ENCODE results near the gene GRAMD1B. TPM values are rescaled to one million over a fixed set of nuclear protein-coding genes. Genes with fewer than 3 reads are reported as not detected.

Gene GRAMD1B
- total RNA-seq, 1 donor from 2014 or later = 8.8 TPM

- no peak for DNase-seq (ENCODE audit: low read depth)
- H3K36me3 ChIP-seq (ENCODE audit: control insufficient read depth, insufficient read depth, low read length) = no peaks in the 10 kb centered on the region
- no peak overlapping the region for H3K4me3 ChIP-seq (ENCODE audit: low read depth, low read length)
- peaks cover 2% of the 10 kb centered on the region for H3K27me3 ChIP-seq (ENCODE audit: control insufficient read depth, insufficient read depth, low read length)
- TF ChIP-seq, protein P1, sequence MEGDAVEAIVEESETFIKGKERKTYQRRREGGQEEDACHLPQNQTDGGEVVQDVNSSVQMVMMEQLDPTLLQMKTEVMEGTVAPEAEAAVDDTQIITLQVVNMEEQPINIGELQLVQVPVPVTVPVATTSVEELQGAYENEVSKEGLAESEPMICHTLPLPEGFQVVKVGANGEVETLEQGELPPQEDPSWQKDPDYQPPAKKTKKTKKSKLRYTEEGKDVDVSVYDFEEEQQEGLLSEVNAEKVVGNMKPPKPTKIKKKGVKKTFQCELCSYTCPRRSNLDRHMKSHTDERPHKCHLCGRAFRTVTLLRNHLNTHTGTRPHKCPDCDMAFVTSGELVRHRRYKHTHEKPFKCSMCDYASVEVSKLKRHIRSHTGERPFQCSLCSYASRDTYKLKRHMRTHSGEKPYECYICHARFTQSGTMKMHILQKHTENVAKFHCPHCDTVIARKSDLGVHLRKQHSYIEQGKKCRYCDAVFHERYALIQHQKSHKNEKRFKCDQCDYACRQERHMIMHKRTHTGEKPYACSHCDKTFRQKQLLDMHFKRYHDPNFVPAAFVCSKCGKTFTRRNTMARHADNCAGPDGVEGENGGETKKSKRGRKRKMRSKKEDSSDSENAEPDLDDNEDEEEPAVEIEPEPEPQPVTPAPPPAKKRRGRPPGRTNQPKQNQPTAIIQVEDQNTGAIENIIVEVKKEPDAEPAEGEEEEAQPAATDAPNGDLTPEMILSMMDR (IDR thresholded peaks at IDR 0.05; ENCODE audit: insufficient read depth, low read length, poor library complexity, severe bottlenecking) = no peak
These were observed 241.5 kb downstream of the GRAMD1B start for GRCh38 chr11:123671534-123671933.

GRCh38 chr11:123672568-123672967, 242.5 kb downstream of the GRAMD1B start:
- H3K4me3 ChIP-seq (ENCODE audit: low read depth, low read length) = no peak overlapping the region
- H3K27me3 ChIP-seq (ENCODE audit: control insufficient read depth, insufficient read depth, low read length) = peaks cover 2% of the 10 kb centered on the region

GRCh38 chr11:123674297-123674696, 244.2 kb downstream of the GRAMD1B start:
- TF ChIP-seq, protein P1 (IDR thresholded peaks at IDR 0.05; ENCODE audit: insufficient read depth, low read length, poor library complexity, severe bottlenecking) = no peak
- peaks cover 2% of the 10 kb centered on the region for H3K27me3 ChIP-seq (ENCODE audit: control insufficient read depth, insufficient read depth, low read length)
- H3K36me3 ChIP-seq (ENCODE audit: control insufficient read depth, insufficient read depth, low read length) = no peaks in the 10 kb centered on the region
- DNase-seq (ENCODE audit: low read depth) = no peak
- H3K4me3 ChIP-seq (ENCODE audit: low read depth, low read length) = no peak overlapping the region

More at GRCh38 chr11:123672568-123672967, 242.5 kb downstream of the GRAMD1B start:
- DNase-seq (ENCODE audit: low read depth) = no peak
- H3K36me3 ChIP-seq (ENCODE audit: control insufficient read depth, insufficient read depth, low read length) = no peaks in the 10 kb centered on the region
- TF ChIP-seq, protein P1 (IDR thresholded peaks at IDR 0.05; ENCODE audit: insufficient read depth, low read length, poor library complexity, severe bottlenecking) = no peak

Other genes with a start within 250 kb of the GRAMD1B start
- 2.9 and 6.4 TPM in 2 replicates for gene CLMP, start 235.0 kb upstream of the GRAMD1B start, total RNA-seq
- 2.1 and 2.4 TPM in 2 replicates for gene SCN3B, start 224.4 kb downstream of the GRAMD1B start, total RNA-seq